Stimulated activated CD4-positive, alpha-beta T cell treated with anti-CD3 and anti-CD28 coated beads, Interleukin-1b, Interleukin-23, amount 100 ng/mL, for 1 hour (primary cell): ENCODE measurements around the gene BICDL2.
"Not testable (repeated sequence)": the region's sequence is repeated elsewhere in the genome, so short reads cannot be mapped to it uniquely, and the experiment has no call there.

Experiments used
- DNase-seq, 2 donors: peaks; one replicate each; pipeline ENCODE4 v3.0.0-alpha.2; 2020; ENCODE audit warnings: low read depth in 2 of 2

BICDL2 gene, protein sequence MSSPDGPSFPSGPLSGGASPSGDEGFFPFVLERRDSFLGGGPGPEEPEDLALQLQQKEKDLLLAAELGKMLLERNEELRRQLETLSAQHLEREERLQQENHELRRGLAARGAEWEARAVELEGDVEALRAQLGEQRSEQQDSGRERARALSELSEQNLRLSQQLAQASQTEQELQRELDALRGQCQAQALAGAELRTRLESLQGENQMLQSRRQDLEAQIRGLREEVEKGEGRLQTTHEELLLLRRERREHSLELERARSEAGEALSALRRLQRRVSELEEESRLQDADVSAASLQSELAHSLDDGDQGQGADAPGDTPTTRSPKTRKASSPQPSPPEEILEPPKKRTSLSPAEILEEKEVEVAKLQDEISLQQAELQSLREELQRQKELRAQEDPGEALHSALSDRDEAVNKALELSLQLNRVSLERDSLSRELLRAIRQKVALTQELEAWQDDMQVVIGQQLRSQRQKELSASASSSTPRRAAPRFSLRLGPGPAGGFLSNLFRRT

DNA sequence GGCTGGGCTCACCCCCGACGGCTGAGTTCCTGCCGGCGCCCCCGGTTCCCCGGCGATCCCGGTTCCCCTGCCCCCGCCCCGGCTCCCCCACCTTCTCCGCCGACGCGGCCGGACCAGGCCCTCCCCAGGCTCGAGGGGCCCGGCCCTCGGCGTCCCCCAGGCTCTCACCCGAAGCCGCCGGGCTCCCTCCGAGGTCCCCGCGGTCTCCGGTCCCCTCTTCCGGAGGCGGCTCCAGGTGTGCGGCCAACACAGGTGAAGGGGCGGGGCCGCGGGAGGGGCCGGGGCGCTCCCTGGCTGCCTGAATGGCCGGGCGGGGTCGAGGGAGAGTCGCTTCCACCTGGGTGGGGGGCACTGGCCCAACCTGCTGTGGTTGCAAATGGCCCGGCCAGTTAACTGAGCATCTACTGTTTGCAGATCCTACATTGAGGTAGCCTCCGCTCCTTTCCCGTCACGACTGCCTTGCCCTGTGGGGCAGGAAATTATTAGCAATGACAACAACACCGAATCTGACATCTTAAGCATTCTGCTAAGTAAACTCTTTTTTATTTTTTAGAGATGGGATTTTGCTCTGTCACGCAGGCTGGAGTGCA lies at the start of gene BICDL2:
Gene BICDL2 (minus strand): TSS at position 219 of the 590 bp plus-strand sequence. CDS start 1,448 bp downstream, outside the sequence.
- DNase-seq: no peak

- no peak for DNase-seq
Measured at GRCh38 chr16:3085868-3086595, 49.3 kb upstream of the BICDL2 start.

GRCh38 chr16:3084969-3085670 lies 48.4 kb upstream of the BICDL2 start:
- DNase-seq: no peak

- no peak for DNase-seq
Measured at GRCh38 chr16:3084491-3084890, 47.7 kb upstream of the BICDL2 start.

- not testable (repeated sequence) for DNase-seq
Measured at GRCh38 chr16:3083408-3083807, 46.7 kb upstream of the BICDL2 start.

DNA sequence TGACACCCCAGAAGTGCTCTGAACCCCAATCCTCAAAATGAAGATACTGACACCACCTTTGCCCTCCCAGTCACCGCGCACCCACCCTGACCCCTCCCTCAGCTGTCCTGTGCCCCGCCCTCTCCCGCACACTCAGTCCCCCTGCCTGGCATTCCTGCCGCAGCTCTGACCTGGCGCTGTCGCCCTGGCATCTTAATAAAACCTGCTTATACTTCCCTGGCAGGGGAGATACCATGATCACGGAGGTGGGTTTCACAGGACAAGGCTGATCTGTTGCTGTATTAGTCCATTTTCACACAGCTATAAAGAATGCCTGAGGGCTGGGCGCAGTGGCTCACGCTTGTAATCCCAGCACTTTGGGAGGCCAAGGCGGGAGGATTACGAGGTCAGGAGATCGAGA lies 45.2 kb upstream of the BICDL2 start:
- not testable (repeated sequence) for DNase-seq

GRCh38 chr16:3080024-3080423 lies 43.3 kb upstream of the BICDL2 start:
- no peak for DNase-seq

GRCh38 chr16:3076577-3076976 lies 39.8 kb upstream of the BICDL2 start:
- DNase-seq: no peak

DNA sequence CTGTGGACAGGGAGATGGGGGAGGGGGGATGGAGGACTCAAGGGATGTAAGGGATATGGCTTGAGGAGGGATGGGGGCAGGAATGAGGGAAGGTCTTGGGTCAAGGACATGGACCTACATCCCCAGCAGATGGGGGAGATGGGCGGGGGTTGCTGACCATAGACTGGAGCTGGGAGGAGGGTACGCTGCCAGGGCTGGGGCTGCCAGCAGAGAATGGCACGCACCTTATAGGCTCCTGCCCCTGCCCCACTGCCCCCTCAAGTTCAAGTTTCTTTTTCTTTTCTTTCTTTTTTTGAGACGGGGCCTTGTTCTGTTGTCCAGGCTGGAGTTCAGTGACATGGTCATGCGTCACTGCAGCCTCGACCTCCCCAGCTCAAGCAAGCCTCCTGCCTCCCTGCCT lies 39.2 kb upstream of the BICDL2 start:
- not testable (repeated sequence) for DNase-seq

GRCh38 chr16:3075523-3075915 lies 38.8 kb upstream of the BICDL2 start:
- no peak for DNase-seq

DNA sequence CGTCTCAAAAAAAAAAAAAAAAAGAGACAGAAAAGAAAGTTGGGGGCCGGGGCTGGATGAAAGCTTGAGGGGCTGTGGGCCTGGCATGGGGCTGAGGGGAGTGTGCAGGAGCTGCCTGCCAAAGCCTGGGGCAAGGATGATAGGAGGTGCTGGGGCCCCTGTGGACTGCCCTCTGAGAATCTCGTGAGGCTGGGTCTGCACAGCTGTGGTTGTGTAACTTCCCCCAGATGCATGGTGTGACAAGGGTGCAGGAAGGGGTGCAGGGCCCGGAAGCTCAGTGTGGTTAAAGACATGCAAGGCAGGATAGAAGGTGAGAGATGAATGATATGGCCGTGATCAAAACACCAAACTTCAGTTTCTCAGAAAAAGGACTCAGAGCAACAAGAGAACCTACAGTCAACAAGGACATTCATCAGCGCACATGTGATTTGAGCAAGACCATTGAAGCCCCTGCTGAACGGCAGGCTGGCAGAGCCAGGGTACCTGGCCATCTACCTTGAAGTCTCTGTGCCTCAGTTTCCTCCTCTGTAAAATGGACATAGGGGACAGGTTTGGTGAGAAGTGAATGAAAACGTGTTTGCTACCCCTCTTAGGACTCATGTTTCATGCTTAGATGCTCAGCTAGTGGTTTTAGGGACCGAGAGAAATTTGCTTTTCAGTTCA lies 38.2 kb upstream of the BICDL2 start:
- peak in 1 of 2 donors; percentile 50 for DNase-seq

DNA sequence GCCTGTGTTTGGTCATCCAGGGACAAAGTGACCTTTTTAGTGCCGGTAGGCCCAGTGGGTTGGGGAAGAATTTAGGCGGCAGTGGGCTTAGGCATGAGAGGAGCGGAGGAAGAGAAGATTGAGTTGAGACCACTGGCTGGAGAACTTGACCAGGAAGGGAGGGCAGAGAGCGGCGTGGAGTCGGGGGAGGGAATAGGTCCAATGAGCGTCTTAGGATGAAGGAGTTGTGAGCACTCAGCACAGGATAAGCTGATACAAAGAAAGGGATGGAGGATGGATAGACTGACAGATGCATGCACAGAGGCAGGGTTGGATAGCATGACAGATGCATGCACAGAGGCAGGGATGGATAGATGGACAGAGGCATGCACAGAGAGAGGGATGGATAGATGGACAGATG lies 36.7 kb upstream of the BICDL2 start:
- DNase-seq: no peak

- not testable (repeated sequence) for DNase-seq
Measured at GRCh38 chr16:3072576-3073263, 36.0 kb upstream of the BICDL2 start.

GRCh38 chr16:3072148-3072547 lies 35.4 kb upstream of the BICDL2 start:
- DNase-seq: not testable (repeated sequence)

- no peak for DNase-seq
Measured at GRCh38 chr16:3071655-3072054, 34.9 kb upstream of the BICDL2 start.

DNA sequence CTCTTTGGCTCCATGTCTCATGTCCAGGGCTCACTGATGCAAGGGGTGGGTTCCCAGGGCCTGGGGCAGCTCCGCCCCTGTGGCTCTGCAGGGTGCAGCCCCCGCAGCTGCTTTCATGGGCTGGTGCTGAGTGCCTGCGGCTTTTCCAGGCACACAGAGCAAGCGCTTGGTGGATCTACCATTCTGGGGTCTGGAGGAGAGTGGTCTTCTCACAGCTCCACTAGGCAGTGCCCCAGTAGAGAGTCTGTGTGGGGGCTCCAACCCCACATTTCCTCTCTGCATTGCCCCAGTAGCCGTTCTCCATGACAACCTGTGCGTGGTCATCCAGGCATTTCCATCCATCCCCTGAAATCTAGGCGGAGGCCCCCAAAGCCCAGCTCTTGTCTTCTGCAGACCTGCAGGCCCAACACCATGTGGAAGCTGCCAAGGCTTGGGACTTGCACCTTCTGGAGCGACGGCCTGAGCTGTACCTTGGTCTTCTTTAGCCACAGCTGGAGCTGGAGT lies 33.9 kb upstream of the BICDL2 start:
- no peak for DNase-seq

- not testable (repeated sequence) for DNase-seq
Measured at GRCh38 chr16:3069146-3069545, 32.4 kb upstream of the BICDL2 start.

- no peak for DNase-seq
Measured at GRCh38 chr16:3068487-3068886, 31.7 kb upstream of the BICDL2 start.

- DNase-seq: no peak
Measured at GRCh38 chr16:3066440-3066748, 29.6 kb upstream of the BICDL2 start.

DNA sequence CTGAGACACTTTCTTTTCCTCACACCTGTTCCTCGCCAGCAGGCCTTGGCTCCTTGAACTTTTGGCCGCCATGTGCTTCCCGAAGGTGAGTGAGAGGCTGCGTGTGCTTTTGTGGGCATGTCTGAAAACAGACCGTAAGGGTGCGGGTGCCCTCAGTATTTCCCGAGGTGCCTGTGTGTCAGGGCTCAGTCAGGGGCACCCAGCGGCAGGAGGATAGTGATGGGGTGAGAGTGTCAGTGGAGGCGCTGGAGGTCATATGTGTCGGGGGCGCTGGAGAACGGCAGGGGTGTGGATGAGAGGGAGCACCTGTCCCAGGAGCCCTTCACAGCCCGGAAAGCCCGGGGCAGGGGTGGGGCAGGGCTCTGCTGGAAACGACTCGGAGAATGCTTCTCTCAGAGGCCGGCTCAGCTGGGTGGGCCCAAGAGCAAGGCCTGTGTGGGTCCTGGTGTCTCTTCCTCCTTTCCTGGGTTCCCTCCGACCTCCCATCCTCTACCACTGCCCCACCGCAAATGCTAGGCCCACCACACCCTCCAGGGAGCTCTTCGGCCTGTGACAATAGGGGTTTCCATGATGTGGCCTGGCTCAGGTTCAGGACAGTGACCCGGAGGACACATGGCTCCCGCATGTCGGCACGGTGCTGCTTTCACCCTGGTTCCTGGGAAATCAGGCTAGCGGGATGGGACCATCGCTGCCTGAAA lies 29.1 kb upstream of the BICDL2 start:
- DNase-seq: no peak
